Cardiac muscle cell (in vitro differentiated cells and primary cell): ENCODE results near the gene TSEN34. TPM values are rescaled to one million over a fixed set of nuclear protein-coding genes. Genes with fewer than 3 reads are reported as not detected.
"Not testable (repeated sequence)": the region's sequence is repeated elsewhere in the genome, so short reads cannot be mapped to it uniquely, and the experiment has no call there.

Source experiments
- DNase-seq, 2 donors: peaks; one replicate each; pipeline versions ENCODE4 v3.0.0 to v3.0.0-alpha.2; 2010 to 2017; ENCODE audit warnings: low read depth in 1 of 2, low spot score in 1 of 2
- H3K27ac ChIP-seq: fragments of 200-600 bp; sonication (generic); 2 replicates; pipeline ENCODE4 v1.5.1; 2016
- H3K27me3 ChIP-seq: fragments of 200-600 bp; sonication (generic); 2 replicates; pipeline ENCODE4 v1.6.0; 2016; ENCODE audit warnings: control low read depth
- H3K36me3 ChIP-seq: fragments of 200-600 bp; sonication (generic); 2 replicates; pipeline ENCODE4 v1.5.1; 2016; ENCODE audit warnings: control low read depth
- H3K4me1 ChIP-seq: fragments of 200-600 bp; sonication (generic); 2 replicates; pipeline ENCODE4 v1.8.1; 2017; ENCODE audit warnings: low read depth, mild to moderate bottlenecking, mixed run types
- H3K4me3 ChIP-seq: fragments of 200-600 bp; sonication (generic); 2 replicates; pipeline ENCODE4 v1.5.1; 2016; ENCODE audit warnings: mild to moderate bottlenecking
- H3K9me3 ChIP-seq: fragments of 200-600 bp; sonication (generic); 2 replicates; pipeline ENCODE4 v1.5.1; 2017; ENCODE audit warnings: low read depth, mild to moderate bottlenecking, control low read depth
- polyA plus RNA-seq: library from polyadenylated mRNA; unstranded; fragments of >200 nt; fragmentation: Nextera tagmentation; extraction: Ambion mirVana; gene quantifications from 2 replicates; pipeline ENCODE4 v1.2.1, GENCODE V29; 2016
- total RNA-seq: library from RNA; depleted of rRNA; stranded (reverse); fragments of >200 nt; gene quantifications from 2 replicates; pipeline ENCODE4 v1.2.3, GENCODE V29; 2016
- TF ChIP-seq, protein P1 (sequence below): IDR thresholded peaks from 2 replicates; pipeline ENCODE4 v1.5.1; 2012; ENCODE audit warnings: low read depth, mild to moderate bottlenecking, low read length

TSEN34 gene
- total and polyA plus RNA-seq, 2 experiments from 2014 or later: 113 to 114 TPM

DNA sequence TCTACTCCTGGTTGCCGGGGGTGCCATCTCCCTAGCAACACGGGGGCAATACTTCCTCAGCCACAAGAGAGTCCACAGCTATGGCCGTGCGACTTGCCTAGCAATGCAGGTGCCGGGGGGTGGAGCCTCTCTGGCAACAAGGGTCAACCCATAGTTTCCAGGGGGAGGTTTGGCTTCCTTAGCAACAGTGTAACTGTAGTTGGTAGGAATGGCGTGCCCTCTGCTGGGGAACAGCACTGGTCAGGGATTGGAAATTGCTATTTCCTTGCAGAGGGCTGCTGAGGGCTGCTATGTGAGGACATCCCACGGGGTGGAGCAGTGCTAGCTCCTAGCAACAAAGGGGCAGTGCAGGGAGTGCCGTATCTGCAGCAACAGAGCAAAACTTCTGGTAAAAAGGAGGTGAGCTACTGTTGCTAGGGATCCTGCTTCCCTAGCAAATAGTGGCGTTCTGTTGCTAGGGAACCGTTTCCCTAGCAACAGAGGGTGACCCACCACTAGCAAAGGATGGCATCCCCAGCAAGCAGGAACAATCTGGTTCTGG lies 11.1 kb upstream of the TSEN34 start:
- Histone ChIP-seq H3K27ac (peak overlapping the region; percentile 4), H3K4me3 (no peak overlapping the region), H3K9me3 (no peaks in the 10 kb centered on the region), H3K36me3 (peaks cover 4% of the 10 kb centered on the region), H3K27me3 (no peaks in the 10 kb centered on the region), H3K4me1 (no peaks in the 10 kb centered on the region)
- TF ChIP-seq, protein P1, sequence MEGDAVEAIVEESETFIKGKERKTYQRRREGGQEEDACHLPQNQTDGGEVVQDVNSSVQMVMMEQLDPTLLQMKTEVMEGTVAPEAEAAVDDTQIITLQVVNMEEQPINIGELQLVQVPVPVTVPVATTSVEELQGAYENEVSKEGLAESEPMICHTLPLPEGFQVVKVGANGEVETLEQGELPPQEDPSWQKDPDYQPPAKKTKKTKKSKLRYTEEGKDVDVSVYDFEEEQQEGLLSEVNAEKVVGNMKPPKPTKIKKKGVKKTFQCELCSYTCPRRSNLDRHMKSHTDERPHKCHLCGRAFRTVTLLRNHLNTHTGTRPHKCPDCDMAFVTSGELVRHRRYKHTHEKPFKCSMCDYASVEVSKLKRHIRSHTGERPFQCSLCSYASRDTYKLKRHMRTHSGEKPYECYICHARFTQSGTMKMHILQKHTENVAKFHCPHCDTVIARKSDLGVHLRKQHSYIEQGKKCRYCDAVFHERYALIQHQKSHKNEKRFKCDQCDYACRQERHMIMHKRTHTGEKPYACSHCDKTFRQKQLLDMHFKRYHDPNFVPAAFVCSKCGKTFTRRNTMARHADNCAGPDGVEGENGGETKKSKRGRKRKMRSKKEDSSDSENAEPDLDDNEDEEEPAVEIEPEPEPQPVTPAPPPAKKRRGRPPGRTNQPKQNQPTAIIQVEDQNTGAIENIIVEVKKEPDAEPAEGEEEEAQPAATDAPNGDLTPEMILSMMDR: peak; percentile 61
- peak; percentile 83 to 89 for DNase-seq

DNA sequence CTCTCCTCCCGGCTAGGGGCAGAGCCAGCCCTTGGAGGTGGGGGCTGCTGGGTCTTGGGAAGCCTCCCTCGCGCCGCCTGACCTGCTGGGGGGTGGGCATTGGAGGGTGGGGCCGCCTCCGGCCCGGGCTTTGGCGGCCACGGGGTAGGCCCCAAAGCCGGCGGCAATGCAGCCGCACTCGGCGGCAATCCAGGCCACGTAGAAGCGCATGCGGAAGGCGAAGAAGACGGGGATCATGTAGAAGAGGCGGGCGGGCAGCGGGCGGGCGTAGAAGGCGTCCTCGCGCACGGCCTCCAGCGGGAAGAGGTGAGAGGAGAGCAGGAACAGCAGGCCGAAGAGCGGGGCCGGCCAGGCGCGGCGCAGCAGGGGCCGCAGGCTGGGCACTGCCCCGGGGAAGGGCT lies 10.4 kb upstream of the TSEN34 start:
- Histone ChIP-seq H3K36me3 (peaks cover 4% of the 10 kb centered on the region), H3K27ac (peak overlapping the region; percentile 4), H3K4me1 (no peaks in the 10 kb centered on the region), H3K4me3 (no peak overlapping the region), H3K27me3 (no peaks in the 10 kb centered on the region), H3K9me3 (no peaks in the 10 kb centered on the region)
- TF ChIP-seq, protein P1: no peak
- DNase-seq: no peak

DNA sequence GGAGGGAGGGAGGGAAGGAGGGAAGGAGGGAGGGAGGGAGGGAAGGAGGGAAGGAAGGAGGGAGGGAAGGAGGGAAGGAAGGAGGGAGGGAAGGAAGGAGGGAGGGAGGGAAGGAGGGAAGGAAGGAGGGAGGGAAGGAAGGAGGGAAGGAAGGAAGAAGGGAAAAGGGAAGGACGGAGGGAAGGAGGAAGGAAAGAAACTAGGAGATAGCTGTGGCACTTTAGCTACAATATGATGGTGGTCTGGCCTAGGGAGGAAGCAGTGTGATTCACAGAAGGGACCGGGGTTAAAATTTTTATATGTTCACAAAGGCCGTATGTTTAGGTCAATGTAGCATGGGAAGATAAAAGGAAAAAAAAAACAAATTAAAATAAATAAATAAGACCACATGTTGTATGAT lies 9.2 kb upstream of the TSEN34 start:
- not testable (repeated sequence) for H3K27ac ChIP-seq, H3K27me3 ChIP-seq, H3K9me3 ChIP-seq

DNA sequence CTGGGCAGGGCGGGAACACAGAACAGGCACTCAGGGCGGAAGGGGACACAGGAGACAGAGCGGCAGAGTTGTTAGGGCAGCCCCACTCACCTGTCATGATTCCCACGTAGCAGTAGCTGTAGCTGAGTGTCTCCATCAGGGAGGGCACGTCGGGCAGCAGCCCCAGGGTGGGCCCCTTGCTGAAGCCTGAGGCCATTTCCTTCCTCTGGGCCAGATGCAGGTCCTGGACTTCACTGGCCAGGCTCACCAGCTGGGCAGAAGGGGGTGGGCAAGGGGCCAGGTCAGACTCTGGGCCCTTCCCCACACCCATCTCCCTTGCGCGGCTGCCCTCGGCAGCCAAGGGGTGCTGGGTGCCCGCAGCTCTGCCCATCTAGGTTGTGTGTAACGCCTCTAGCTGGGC lies 7.7 kb upstream of the TSEN34 start:
- Histone ChIP-seq H3K9me3 (no peaks in the 10 kb centered on the region), H3K27ac (no peak overlapping the region), H3K4me3 (no peak overlapping the region), H3K4me1 (peaks cover 5% of the 10 kb centered on the region), H3K27me3 (no peaks in the 10 kb centered on the region), H3K36me3 (peaks cover 4% of the 10 kb centered on the region)
- DNase-seq: no peak
- TF ChIP-seq, protein P1: no peak

More for the DNA sequence above, 9.2 kb upstream of the TSEN34 start:
- not testable (repeated sequence) for H3K36me3 ChIP-seq, H3K4me3 ChIP-seq, H3K4me1 ChIP-seq, DNase-seq

DNA sequence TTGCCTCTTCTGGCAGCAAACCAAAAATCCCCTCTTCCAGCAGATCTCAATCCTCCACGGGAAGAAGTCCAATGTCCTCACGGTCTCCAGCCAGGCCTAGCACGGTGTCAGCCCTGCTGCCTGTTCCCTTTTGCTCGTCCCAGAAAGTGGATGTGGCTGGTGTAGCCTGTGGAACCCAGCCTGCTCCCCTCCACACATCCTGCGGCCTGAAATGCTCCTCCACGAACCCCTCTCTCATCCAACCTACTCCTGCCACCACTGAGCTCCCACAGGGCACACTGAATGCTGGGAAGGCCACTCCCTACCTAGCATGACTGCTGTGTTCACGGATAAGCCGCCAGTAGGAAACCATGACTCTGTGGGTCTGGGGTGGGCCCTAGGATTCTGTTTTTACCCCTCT lies 4.8 kb upstream of the TSEN34 start:
- no peak overlapping the region for H3K4me3 ChIP-seq
- H3K4me1 ChIP-seq: peaks cover 5% of the 10 kb centered on the region
- no peaks in the 10 kb centered on the region for H3K36me3 ChIP-seq
- H3K27me3 ChIP-seq: no peaks in the 10 kb centered on the region
- H3K9me3 ChIP-seq: no peaks in the 10 kb centered on the region
- DNase-seq: no peak
- TF ChIP-seq, protein P1: no peak
- no peak overlapping the region for H3K27ac ChIP-seq

DNA sequence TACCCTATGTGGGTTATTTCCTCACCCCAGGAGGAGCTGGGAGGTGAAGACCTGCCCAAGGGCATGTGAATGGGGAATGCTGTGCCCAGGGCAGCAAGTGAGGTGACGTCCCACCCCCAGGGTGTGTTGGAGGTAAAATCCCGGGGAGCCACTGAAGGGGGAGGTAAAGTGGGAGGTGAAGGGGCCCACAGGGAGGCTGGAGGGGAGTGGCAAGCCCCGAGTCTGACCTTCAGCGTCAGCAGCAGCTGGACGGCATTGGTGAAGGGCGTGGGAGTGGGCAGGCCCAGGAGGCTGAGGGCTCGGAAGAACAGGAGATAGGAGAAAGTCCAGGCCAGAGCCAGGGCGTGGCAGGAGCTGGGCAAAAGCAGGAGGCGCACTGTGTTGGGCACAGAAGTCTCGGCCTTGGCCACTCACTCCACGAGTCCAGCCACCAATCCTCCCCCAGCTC lies 4.2 kb upstream of the TSEN34 start:
- no peak overlapping the region for H3K4me3 ChIP-seq
- TF ChIP-seq, protein P1: no peak

More for the DNA sequence above, 4.2 kb upstream of the TSEN34 start:
- H3K4me1 ChIP-seq: peaks cover 6% of the 10 kb centered on the region
- H3K9me3 ChIP-seq: no peaks in the 10 kb centered on the region
- H3K27me3 ChIP-seq: no peaks in the 10 kb centered on the region
- DNase-seq: no peak
- no peaks in the 10 kb centered on the region for H3K36me3 ChIP-seq
- H3K27ac ChIP-seq: no peak overlapping the region
